GM18517 (cell line): Measurements from ENCODE around the gene MARCHF9.

Experiments used
- ATAC-seq: cut with Tn5 transposase; IDR thresholded peaks from one replicate; pipeline ENCODE4 v1.9.1; 2021; ENCODE audit warnings: mild to moderate bottlenecking, moderate library complexity; ENCODE audit not compliant: unreplicated experiment

MARCHF9 gene

DNA sequence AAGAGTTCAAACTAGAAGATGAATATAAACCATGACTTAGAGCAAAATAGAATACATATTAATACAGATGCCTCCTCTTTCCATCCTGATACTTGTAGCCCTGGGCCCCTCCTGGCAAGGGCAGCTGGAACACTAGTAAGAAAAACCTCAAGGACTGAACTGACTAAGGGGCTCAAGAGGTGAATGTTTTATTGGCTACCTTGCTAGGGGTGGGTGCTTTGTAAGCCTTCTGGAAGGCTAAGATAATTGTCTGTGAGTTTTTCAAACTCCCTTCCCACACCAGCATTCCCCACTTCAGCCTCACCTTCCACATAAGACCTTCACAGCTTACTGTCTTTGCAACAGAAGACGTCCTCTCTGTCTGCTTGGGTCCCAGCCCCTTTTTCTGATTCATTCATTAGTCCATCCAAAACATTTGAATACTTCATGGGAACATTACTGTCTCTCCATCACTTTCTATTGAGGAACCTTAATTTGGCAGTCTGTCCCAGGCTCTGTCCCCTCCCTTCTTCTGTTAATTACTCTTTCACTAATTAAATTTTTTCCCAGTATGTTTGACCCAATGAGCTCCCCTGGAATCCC lies 1.1 kb upstream of the MARCHF9 start:
- no peak for ATAC-seq

DNA sequence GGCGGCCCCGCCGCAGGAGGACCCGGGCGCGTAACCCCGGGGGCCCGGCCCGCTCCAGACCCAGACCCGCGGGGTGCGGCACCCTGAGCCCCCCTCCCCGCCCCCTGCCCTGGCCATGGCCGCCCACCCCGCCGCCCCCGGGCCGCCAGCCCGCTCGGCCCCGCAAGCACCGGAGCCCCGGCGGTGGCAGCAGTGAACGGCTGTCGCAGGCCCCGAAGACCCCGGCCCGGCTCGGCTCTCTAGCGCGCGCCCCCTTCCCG lies 221 bp downstream of the MARCHF9 start:
- ATAC-seq, result no peak

DNA sequence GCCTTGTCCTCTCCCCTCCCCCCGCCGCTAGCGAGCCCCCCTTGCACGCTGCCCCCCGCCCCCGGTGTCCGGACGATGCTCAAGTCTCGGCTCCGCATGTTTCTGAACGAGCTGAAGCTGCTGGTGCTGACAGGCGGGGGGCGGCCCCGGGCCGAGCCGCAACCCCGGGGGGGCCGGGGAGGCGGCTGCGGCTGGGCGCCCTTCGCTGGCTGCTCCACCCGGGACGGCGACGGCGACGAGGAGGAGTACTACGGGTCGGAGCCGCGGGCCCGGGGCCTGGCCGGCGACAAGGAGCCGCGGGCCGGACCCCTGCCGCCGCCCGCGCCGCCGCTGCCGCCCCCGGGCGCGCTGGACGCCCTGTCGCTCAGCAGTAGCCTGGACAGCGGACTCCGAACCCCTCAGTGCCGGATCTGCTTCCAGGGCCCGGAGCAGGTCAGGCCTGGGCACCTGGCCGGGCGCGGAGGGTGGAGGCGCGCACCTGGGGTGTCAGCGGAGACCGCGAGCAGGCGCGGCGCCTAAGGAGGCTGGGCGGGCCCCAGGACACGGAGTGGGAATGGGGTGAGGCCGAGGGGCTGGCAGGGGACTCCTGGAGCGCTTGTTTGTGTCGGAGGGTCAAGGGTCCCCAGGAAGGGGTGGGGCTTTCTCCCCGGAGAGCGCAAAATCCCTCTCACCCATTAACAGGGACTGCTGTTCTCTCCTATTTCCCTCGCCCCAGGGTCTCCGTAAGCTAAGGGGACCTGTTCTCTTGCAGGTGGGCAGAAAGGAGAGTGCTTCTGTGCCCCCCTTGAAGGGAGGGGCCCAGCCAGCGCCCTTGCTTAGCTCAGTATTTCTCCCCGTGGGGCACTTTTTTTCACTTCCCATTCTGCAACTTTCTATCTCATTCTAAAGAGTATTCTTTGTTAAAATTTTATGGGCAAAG lies 810 bp downstream of the MARCHF9 start:
- no peak for ATAC-seq

DNA sequence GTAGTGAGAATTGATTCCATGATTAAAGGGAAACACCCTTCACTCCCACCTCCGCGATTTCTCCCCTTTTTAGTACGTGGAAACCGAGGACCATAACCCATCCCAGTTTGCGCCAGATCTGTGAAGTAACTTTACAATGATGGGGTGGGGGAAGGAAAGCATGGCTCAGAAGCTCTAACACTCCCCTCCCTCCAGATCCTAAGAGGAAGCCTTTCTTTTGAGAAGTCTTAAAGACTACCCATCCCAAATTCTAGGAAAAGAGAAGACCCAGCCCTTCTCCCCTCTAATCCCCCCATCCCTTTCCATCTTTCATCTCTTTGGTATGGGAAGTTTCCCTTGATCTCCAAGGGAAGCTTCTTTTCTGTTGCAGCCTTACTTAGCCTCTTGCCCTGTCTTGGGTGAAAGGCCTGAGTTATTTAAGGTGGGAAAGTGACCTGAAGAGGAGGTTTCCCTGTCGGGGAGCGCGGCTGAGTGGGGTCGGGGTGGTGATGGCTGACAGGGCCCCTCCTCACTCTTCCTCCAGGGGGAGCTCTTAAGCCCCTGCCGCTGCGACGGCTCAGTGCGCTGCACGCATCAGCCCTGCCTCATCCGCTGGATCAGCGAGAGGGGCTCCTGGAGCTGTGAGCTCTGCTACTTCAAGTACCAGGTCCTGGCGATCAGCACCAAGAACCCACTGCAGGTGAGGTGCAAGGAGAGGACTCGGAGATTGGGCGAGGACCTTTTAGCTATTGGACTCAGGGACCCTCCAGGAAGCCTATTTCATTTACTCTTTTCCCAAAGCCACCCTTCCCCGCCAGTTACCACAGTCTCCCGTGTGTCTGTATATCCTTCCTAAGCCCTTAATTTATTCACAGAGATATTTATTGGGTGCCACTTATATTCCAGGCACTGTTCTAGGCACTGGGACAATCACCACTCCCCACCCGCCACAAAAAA lies 1.8 kb downstream of the MARCHF9 start:
- no peak for ATAC-seq

DNA sequence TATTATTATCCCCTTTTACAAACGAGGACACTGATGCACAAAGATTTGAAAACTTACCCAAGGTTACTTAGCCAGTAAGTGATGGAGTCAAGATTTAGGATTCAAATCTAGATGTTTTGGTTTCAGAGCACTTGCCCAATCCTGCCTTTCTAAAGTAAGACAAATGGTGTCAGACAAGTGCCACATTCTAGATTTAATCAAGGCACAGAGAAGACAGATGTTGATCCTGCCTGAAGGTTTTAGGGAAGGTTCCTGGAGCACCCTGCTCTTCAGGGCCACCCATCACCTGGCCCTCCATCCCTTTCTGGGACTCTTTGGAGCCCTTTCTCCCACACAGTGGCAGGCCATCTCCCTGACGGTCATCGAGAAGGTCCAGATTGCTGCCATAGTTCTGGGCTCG lies 2.9 kb downstream of the MARCHF9 start:
- no peak for ATAC-seq

DNA sequence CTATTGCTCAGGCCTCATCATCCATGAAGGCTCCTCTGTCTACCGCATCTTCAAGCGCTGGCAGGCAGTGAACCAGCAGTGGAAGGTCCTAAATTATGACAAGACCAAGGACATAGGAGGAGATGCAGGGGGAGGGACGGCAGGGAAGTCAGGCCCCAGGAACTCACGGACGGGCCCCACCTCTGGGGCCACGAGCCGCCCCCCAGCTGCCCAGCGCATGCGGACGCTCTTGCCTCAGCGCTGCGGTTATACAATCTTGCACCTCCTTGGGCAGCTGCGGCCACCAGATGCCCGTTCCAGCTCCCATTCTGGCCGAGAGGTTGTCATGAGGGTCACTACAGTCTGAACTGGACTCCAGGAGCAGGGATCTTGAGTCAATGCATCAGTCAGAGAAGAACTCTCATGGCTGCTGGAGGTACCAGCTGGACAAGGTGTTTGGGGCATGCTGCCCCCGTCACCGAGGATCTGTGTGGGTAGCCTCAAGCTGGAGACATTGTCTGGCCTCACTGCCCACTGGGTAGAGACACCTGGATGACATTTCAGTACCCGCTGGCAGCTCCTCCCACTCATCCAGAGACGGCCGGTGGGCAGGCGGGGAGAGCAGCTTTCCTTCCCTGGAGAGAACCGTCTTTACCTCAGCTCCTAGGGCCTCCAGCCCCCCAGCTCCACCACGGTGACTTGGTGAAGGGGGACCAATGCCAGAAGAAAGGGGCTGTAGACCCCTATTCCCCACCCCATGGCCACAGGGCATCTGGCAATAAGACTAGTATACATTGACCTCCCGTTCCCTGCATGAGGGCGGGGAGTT lies 3.9 kb downstream of the MARCHF9 start:
- no peak for ATAC-seq

DNA sequence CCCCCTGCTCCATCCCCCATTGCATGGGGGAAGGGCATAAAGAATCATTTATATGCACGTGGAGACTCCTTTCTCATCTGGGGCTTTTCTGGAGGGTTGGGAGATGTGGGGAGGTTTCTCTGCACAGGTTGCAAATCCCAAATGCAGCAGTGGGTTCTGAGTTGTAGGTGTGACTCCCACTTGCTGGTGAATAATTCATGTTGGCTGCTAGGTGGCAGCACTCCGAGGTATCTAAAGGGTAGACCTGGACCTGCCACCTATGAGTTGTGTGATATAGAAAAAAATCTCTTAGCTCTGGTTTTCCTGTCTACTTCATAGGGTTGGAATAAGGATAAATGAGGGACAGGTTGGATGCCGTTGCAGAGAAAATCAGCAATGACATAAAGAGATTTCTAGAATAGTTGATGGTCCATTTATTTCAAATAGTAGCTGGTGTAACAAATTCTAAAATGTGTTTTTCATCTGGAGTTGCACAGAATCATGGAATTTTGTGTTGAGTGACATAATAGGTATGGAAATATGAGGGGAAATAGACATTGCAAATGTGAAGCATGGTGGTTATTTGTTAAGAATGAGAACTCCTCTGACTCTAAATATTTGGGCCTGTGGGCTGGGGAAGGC lies 4.6 kb downstream of the MARCHF9 start:
- no peak for ATAC-seq

DNA sequence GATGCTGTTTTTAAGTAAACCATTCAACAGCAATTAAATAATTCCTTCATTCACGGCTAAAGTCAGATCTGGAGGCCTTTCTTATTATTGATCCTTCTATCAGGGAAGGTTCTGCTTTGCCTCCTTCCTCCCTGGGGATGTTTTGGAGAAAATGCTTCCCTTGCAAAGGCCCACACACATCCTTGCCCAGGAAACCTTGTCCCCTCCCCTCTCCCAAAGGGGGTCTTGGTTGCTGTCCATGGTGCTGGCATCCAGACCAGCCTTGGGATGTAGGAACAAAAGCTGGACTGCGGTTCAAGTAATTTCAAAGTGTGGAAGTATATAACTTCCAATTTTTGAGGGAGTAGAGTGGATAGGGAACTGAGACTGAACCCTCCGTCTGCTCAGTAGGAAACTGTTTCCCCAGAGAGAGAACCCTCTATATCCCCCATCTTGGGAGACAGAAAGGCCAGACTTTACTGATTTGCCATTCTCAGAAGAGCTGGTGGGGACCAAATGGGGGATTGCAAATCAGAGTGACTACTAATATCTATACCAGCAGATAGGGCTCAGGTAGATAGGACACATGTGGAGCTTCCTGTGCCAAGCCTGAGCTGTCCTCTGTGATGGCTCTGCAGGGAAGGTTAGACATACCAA lies 5.6 kb downstream of the MARCHF9 start:
- ATAC-seq, result no peak

DNA sequence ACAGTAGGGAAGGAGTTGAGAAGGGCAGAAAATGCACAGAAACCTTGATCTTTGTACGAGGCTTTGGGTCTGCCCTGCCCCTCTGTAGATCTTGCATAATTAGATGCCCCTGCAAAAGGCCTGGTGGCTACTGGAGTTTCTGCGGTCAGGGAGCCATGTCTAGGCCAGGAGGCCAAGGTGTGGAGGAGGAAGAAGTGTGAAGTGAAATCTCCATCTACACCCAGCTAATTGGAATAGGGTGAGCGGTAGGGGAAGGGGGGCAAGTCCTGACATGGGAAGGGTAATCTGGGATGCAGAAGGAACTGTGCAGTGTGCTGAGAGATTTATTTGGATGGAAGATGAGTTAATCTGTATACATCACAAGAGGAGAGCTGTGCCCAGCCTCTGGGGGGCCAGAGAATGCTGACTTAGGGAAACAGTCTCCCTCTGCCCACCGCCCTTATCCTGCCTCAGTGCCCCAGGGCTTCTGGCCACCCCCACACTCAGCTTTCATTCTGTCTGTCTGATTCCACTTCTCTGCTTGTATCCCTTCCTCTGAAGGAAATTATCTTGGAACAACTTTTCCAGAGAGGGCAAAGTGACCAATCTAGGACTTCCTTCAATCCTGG lies 6.6 kb downstream of the MARCHF9 start:
- no peak for ATAC-seq

DNA sequence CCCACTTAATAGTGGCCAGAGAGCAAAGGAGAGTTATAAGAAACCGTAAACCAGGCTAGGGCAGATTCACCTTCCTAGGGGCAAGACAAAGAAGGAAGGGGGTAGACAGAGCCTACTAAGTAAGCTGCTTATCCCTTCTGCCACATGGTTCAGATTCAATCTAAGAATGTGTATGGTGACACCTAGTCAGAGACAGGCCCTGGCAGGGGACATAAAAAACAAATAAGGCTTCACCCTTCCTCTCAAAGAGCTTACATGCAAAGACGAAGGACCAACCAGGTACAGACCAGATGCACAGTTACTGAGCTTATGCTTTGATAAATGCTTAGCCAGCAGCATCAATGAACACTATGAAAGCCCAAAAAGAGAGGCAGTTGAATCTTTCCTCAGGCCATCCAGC lies 7.6 kb downstream of the MARCHF9 start:
- no peak for ATAC-seq

DNA sequence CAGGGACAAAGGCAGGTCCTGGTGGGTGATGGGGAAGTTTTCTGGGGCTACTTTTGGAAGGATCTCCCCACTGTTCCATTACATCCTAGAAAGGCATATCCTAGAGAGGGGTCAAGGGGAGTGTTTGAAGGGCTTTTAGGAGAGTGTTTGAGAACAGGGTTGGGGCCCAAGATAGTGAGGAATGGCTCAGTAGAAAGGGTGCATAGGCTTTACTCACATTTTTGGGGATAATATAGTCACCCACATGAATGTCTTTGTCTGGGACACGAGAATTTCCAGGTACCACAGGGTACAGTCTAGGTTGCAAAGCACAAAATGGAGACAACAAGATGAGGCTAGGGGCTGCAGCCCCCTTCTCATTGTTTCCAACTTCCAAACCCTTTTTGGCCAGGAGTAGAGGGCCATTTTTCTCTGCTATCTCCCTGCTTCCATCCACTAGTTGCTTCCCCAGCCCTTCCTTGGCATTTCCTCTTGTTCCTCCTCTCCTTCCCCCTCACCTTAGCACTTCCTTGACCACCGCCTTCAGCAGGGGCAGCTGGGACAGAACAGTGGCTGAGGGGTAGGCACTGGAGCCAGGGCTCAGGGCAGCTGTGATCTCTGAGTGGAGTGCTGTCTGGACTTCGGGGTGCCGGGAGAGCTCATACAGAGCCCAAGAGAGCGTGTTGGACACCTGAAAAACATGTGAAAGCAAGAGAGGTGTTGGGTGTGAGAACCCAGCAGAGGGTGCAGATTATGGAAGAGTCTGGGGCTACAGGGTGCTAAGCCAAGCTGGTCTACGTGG lies 9.2 kb downstream of the MARCHF9 start:
- ATAC-seq, result no peak

DNA sequence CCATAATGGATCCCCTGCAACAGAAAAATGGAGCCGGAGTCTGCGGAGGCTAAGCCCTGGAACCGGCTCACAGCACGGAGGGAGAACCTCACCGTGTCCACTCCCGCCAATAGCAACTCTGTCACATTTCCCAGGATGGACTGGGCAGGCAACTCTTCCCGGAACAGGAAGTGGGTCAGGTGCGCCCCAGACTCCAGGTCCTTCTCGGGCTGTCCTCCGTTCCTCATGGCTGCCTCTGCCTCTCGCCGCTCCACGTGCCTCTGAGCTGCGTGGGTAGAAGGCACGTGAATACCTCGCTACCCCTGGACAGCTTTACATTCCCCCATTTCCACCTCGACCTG lies 9.7 kb downstream of the MARCHF9 start:
- ATAC-seq, result peak; percentile 14

DNA sequence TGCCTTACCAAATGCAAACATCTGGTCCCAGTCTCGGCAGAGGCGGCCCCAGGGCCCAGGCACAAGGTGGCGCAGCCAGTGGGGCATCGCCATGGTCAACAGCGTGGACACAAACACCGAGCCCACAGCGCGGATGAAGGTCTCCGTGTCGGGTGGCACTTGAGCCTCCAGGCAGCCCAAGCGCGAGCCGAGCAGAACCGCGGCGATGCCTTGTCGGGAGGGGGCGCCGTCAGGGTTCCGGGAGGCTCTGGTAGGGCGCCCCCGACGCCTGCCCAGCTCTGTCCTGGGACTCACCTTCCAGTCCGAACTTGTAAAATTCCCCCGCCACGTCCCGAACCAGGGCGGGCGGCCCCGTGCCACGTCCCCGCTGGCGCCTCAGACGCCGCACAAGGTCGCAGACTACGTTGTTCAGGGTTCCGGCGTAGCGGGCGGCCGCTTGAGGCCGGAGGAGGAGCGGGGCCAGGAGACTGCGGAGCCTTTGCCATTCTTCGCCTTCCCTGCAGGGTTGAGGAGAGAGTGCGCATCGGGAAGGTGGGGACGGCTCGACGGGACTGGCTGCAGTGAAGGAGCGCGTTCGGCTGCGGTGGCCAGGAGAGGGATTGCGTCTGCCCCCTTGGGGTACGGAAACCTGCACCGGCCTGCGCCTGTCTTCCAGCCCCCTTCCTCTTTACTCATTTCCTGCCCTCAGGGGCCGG lies 10.2 kb downstream of the MARCHF9 start:
- ATAC-seq, result peak; percentile 59

DNA sequence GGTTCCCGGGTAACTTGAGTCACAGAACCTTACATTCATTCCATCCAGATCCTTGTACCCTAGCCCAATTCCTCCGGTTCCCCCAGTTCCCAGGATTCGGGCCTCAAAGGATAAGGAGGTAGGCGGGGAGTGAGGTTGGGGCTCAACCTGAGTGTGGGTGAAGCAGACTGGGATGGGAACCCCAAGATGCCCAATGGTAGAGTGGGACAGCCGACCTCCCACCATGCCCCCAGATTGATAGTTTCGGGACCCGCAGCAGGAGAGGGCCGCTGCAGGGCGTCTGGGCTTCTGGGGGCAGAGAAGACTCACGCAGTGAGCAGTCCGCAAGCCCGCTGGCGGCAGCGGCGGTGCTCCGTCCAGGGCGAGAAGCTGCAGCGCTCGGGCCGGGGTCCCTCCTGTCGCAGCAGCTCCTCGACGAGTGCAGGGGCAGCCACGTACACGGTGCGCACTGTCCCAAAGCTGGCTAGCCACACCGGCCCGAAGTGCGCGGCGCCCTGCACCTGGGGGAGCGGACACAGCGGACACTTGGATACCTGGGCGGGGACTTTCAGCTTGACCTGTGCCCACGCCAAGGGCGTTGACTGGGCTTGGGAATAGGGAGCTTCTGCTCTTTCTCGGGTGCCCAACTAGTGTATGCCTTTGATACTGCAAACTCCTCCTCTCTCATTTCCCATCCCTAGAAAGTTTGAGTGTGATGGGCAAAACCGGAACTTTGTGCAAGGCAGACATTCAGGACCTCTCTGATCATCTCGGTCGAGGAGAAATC lies 11.0 kb downstream of the MARCHF9 start:
- ATAC-seq, result no peak

DNA sequence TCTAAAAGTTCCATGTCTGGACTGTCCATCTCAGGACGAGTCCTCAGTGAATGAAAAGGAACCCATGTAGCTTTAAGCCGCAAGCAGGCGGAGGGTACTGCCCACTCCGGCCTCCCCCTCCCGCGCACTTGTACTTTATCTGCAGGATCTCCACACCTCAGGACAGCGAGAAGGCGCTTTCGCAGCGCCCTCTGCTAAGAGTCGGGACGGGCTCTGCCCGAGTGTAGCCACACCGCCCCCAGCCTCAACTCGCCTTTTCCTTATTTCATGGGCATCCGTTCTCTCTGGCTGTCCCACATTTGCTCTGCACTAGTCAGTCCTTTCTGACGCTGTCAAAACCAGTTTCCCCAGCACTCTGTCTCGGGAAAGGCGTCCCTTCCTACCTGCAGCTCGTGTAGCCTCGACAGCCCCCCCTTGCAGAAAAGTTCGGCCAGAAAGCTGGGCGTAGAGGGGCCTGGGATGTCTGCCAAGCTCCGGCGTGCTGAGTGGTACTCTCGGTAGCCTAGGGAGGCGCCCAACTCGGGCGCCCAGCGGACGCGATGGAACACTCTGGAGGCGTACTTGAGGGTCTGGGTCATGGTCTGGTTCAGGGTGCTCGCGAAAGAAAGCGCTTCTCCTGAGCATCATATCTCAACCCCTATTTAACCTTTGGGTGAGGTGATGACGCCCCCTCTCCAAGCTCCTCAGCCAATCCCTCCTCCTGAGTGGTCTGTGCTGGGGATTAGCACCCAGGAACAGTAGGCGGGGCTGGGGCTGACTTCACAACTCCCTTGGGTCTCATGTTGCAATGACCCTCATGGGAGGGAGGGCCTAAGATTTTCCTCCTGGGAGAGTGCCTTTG lies 11.8 kb downstream of the MARCHF9 start, which contains the start of gene CYP27B1:
TSS of gene CYP27B1 (minus strand) at position 615 of the 841 bp plus-strand sequence. CDS start at position 578, 37 bp downstream.
- ATAC-seq, result no peak

DNA sequence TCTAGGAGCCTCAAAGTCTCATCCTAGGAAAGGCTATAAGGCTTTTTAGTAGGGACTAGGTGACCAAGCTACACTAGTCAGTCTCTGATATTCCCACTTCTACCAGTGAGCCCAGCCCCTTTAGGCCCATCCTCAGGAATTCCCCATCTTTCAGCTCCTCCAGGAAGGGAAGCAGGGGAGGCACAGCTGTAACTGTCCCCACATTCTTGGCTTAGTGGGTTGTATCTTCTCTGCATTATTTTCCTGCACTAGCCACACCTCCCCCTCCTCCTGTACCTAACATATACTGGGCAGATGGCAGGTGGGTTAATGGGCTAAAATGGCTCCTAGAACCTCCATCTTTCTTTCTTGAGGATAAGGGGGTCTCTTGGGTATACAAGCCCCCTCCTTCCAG lies 12.4 kb downstream of the MARCHF9 start:
- ATAC-seq, result no peak

DNA sequence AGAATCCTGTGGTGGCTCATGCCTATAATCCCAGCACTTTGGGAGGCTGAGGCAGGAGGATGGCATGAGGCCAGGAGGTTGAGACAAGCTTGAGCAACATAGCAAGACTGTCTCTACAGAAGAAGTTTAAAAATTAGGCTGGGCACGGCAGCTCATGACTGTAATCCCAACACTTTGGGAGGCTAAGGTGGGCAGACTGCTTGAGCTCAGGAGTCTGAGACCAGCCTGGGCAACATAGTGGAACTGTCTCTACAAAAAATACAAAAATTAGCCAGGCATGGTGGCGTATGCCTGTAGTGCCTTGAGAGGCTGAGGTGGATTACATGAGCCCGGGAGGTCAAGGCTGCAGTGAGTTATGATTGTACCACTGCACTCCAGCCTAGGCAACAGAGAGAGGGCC lies 13.0 kb downstream of the MARCHF9 start:
- no peak for ATAC-seq
